ENCODE measurements around the gene MAPK8IP1.
"Not testable (repeated sequence)": the region's sequence is repeated elsewhere in the genome, so short reads cannot be mapped to it uniquely, and the experiment has no call there.

The MAPK8IP1 gene

GRCh38 chr11:45892856-45893255 is 7.4 kb downstream of the MAPK8IP1 start:
- no peak for DNase-seq

- no peak for DNase-seq
Observed at GRCh38 chr11:45894555-45895247, 9.2 kb downstream of the MAPK8IP1 start.

GRCh38 chr11:45895553-45896259 is 10.3 kb downstream of the MAPK8IP1 start:
- no peak for DNase-seq

GRCh38 chr11:45896422-45896984 is 11.1 kb downstream of the MAPK8IP1 start:
- peak; percentile 68 for DNase-seq

GRCh38 chr11:45897556-45897955 is 12.1 kb downstream of the MAPK8IP1 start:
- DNase-seq, result no peak

GRCh38 chr11:45899086-45899447 is 13.6 kb downstream of the MAPK8IP1 start:
- no peak for DNase-seq

GRCh38 chr11:45899448-45900174 is 14.2 kb downstream of the MAPK8IP1 start:
- DNase-seq, result peak; percentile 87

GRCh38 chr11:45900175-45900800 is 14.8 kb downstream of the MAPK8IP1 start:
- DNase-seq, result not testable (repeated sequence)

- DNase-seq, result no peak
Observed at GRCh38 chr11:45900916-45901617, 15.6 kb downstream of the MAPK8IP1 start.

GRCh38 chr11:45901626-45902025 is 16.2 kb downstream of the MAPK8IP1 start:
- no peak for DNase-seq

GRCh38 chr11:45902452-45903380 is 17.3 kb downstream of the MAPK8IP1 start:
- no peak for DNase-seq

GRCh38 chr11:45904309-45904915 is 19.0 kb downstream of the MAPK8IP1 start:
- DNase-seq, result no peak

- DNase-seq, result no peak
Observed at GRCh38 chr11:45905095-45905494, 19.6 kb downstream of the MAPK8IP1 start.

- DNase-seq, result not testable (repeated sequence)
Observed at GRCh38 chr11:45905576-45905975, 20.1 kb downstream of the MAPK8IP1 start.

GRCh38 chr11:45906096-45906682 is 20.7 kb downstream of the MAPK8IP1 start:
- DNase-seq, result no peak

GRCh38 chr11:45906965-45907611 is 21.6 kb downstream of the MAPK8IP1 start, which contains the start of gene FREY1:
TSS of gene FREY1 (minus strand) at chr11:45907271. CDS start at chr11:45907245, 26 bp downstream.
- no peak for DNase-seq

- no peak for DNase-seq
Observed at GRCh38 chr11:45907911-45908370, 22.5 kb downstream of the MAPK8IP1 start.

GRCh38 chr11:45909594-45910475 is 24.4 kb downstream of the MAPK8IP1 start:
- DNase-seq, result no peak

- DNase-seq, result no peak
Observed at GRCh38 chr11:45910623-45911022, 25.2 kb downstream of the MAPK8IP1 start.

All from NCI-H2171 (cell line).